K562 (cell line): ENCODE data around the gene OGT. TPM values are rescaled to one million over a fixed set of nuclear protein-coding genes. Genes with fewer than 3 reads are reported as not detected.

Experiments used
- ARID1B ChIP-seq: fragments of 450-650 bp; IDR thresholded peaks from 2 replicates; pipeline ENCODE4 v1.6.1; 2016; ENCODE audit warnings: antibody characterized with exemption, mild to moderate bottlenecking, inconsistent platforms
- BRD9 ChIP-seq: fragments of 450-650 bp; IDR thresholded peaks from 2 replicates; pipeline ENCODE4 v1.6.1; 2018; ENCODE audit warnings: low read depth; ENCODE audit not compliant: partially characterized antibody
- FIP1L1 ChIP-seq: fragments of 200-400 bp; formaldehyde crosslinking; IDR thresholded peaks from 2 replicates; pipeline ENCODE4 v1.6.1; 2018; ENCODE audit warnings: mild to moderate bottlenecking, low read depth, low read length; ENCODE audit not compliant: poor library complexity, severe bottlenecking
- HMGXB4 ChIP-seq: sonication (generic); formaldehyde crosslinking; IDR thresholded peaks from 2 replicates; pipeline ENCODE4 v1.8.1; 2023; ENCODE audit warnings: mild to moderate bottlenecking, missing genetic modification reagents
- KLF1 ChIP-seq: fragments of 450-650 bp; IDR thresholded peaks from 2 replicates; pipeline ENCODE4 v1.6.1; 2016; ENCODE audit warnings: missing genetic modification characterization, missing compliant biosample characterization
- KLF6 ChIP-seq: fragments of 250-450 bp; sonication (Bioruptor Pico); IDR thresholded peaks from 2 replicates; pipeline ENCODE4 v1.4.0; 2020; ENCODE audit warnings: mild to moderate bottlenecking, moderate library complexity, borderline replicate concordance
- MCM3 ChIP-seq: fragments of 450-650 bp; IDR thresholded peaks from 2 replicates; pipeline ENCODE4 v1.6.1; 2016
- MXD1 ChIP-seq: fragments of 250-450 bp; sonication (Bioruptor Pico); IDR thresholded peaks from 2 replicates; pipeline ENCODE4 v1.8.0; 2021; ENCODE audit warnings: borderline replicate concordance, mild to moderate bottlenecking, moderate library complexity; ENCODE audit not compliant: poor library complexity, severe bottlenecking
- RAD51 ChIP-seq: fragments of 450-650 bp; IDR thresholded peaks from 2 replicates; pipeline ENCODE4 v1.7.1; 2016; ENCODE audit warnings: low read depth, mild to moderate bottlenecking, borderline replicate concordance
- SMAD1 ChIP-seq: fragments of 150-350 bp; IDR thresholded peaks from 2 replicates; pipeline ENCODE4 v1.6.1; 2014; ENCODE audit warnings: low read length, low read depth; ENCODE audit not compliant: partially characterized antibody
- SPI1 ChIP-seq: IDR thresholded peaks from 2 replicates; pipeline ENCODE4 v1.6.1; 2011; ENCODE audit warnings: low read depth, low read length, control low read depth, borderline replicate concordance
- SRF ChIP-seq, 2 experiments: fragments of 250-450, 450-650 bp in 1 of 2; sonication (Bioruptor Pico) in 1 of 2; sonication (generic) in 1 of 2; formaldehyde crosslinking; IDR thresholded peaks; 2 replicates each; pipeline versions ENCODE4 v1.5.0 to v1.5.1; 2020 to 2022; ENCODE audit warnings: mild to moderate bottlenecking in 1 of 2, missing genetic modification reagents in 1 of 2
- ZNF24 ChIP-seq: fragments of 450-650 bp; IDR thresholded peaks from 2 replicates; pipeline ENCODE4 v1.6.1; 2016
- ZNF609 ChIP-seq: sonication (generic); formaldehyde crosslinking; IDR thresholded peaks from 2 replicates; pipeline ENCODE4 v1.8.1; 2023; ENCODE audit warnings: missing genetic modification reagents, mild to moderate bottlenecking, borderline replicate concordance
- polyA plus RNA-seq, 8 experiments: library from polyadenylated mRNA; depleted of rRNA in 4 of 8; stranded (reverse) in 5 of 8; unstranded in 3 of 8; fragments of >200 nt; fragmentation: Nextera tagmentation in 2 of 8; fragmentation: Illumina TruSeq in 1 of 8; extraction: Ambion mirVana in 2 of 8; extraction: Trizol in 1 of 8; gene quantifications; 2 replicates each; pipeline versions ENCODE4 v1.2.1 to v1.2.3, GENCODE V29; 2011 to 2014; ENCODE audit warnings: inconsistent platforms in 1 of 8, missing spikeins in 1 of 8
- total RNA-seq, 7 experiments: library from RNA; depleted of rRNA in 6 of 7; stranded (reverse); fragments of >200 nt in 6 of 7; fragmentation: Illumina TruSeq in 2 of 7; extraction: Trizol in 2 of 7; gene quantifications; 2 replicates each; pipeline versions ENCODE4 v1.2.1 to v1.2.3, GENCODE V29; 2011 to 2021; ENCODE audit warnings: low replicate concordance in 1 of 7
- TF ChIP-seq, protein P1 (sequence below): fragments of 250-450 bp; sonication (Bioruptor Pico); IDR thresholded peaks from 2 replicates; pipeline ENCODE4 v1.4.0; 2020; ENCODE audit warnings: mild to moderate bottlenecking, moderate library complexity
- TF ChIP-seq, protein P2 (sequence below): fragments of 250-450 bp; sonication (Bioruptor Pico); IDR thresholded peaks from 2 replicates; pipeline ENCODE4 v1.5.0; 2021

OGT gene
- total and polyA plus RNA-seq, 9 of the 15 experiments (the other 6 are each of a cell fraction or from before 2014, with no cell fraction given), result 38.9 to 347 (median 117) TPM

DNA sequence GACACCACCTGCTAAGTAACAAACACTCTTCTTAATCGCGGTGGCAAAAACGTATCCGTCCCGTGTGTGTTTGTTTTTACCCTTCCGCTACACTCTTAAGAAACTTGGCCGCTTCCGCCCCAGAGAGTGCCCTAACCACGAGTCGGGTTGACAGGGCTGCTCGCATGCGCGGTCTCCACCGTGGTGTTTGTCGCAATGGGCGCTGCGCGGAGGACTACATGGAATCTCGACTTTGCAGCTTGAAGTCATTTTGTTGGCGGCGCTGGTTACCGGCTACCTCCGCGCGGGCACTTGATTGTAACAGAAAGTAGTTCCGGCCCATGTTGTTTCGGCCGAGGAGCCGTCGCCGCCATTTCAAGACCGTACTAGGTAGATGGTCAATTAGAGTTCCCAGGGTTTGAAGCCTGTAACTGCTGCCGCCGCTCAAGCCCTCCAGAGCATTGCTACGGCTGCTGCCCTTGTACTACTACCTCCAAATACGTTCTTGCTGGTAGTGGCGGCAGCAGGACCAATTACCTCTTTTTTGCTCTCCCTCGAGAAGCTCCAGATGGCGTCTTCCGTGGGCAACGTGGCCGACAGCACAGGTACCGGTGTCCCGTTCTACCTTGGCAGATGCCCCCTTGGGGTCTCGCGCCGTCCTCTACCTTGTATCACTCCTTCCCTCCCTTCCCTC, at the start of gene OGT (continued):
- TF ChIP-seq MXD1 (CRISPR knock-in tag) (no peak), FIP1L1 (no peak), KLF1 (tag) (no peak), KLF6 (CRISPR knock-in tag) (no peak), BRD9 (peak; percentile 45), ZNF609 (CRISPR knock-in tag) (0 out of 2 replicates have a peak, but pooled peaks have one; percentile 31), SPI1 (0 out of 2 replicates have a peak, but pooled peaks have one; percentile 30), ARID1B (no peak; the same call in 1 of the 2 replicates), SMAD1 (peak; percentile 53), SRF (CRISPR knock-in tag; IDR thresholded peaks at IDR 0.05) (no peak), MCM3 (no peak), RAD51 (peak; percentile 33; the same call in 1 of the 2 replicates), ZNF24 (peak; percentile 72; the same call in 1 of the 2 replicates), HMGXB4 (no peak)
- TF ChIP-seq, protein P1, sequence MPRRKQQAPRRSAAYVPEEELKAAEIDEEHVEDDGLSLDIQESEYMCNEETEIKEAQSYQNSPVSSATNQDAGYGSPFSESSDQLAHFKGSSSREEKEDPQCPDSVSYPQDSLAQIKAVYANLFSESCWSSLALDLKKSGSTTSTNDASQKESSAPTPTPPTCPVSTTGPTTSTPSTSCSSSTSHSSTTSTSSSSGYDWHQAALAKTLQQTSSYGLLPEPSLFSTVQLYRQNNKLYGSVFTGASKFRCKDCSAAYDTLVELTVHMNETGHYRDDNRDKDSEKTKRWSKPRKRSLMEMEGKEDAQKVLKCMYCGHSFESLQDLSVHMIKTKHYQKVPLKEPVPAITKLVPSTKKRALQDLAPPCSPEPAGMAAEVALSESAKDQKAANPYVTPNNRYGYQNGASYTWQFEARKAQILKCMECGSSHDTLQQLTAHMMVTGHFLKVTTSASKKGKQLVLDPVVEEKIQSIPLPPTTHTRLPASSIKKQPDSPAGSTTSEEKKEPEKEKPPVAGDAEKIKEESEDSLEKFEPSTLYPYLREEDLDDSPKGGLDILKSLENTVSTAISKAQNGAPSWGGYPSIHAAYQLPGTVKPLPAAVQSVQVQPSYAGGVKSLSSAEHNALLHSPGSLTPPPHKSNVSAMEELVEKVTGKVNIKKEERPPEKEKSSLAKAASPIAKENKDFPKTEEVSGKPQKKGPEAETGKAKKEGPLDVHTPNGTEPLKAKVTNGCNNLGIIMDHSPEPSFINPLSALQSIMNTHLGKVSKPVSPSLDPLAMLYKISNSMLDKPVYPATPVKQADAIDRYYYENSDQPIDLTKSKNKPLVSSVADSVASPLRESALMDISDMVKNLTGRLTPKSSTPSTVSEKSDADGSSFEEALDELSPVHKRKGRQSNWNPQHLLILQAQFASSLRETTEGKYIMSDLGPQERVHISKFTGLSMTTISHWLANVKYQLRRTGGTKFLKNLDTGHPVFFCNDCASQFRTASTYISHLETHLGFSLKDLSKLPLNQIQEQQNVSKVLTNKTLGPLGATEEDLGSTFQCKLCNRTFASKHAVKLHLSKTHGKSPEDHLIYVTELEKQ (CRISPR knock-in tag), result no peak
- TF ChIP-seq, protein P2, sequence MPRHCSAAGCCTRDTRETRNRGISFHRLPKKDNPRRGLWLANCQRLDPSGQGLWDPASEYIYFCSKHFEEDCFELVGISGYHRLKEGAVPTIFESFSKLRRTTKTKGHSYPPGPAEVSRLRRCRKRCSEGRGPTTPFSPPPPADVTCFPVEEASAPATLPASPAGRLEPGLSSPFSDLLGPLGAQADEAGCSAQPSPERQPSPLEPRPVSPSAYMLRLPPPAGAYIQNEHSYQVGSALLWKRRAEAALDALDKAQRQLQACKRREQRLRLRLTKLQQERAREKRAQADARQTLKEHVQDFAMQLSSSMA (CRISPR knock-in tag), result no peak
